ENCODE measurements around the gene HCAR1. TPM values are rescaled to one million over a fixed set of nuclear protein-coding genes. Genes with fewer than 3 reads are reported as not detected.
"Not testable (repeated sequence)": the region's sequence is repeated elsewhere in the genome, so short reads cannot be mapped to it uniquely, and the experiment has no call there.

Gene HCAR1
- total and polyA plus RNA-seq, 5 donors from 2014 or later = not detected

GRCh38 chr12:122715211-122715610, 15.4 kb downstream of the HCAR1 start:
- H3K4me1 Mint-ChIP-seq; H3K36me3 Mint-ChIP-seq; H3K36me3 ChIP-seq (ENCODE audit: control insufficient read depth, insufficient read depth, low read length); H3K27me3 ChIP-seq (ENCODE audit: control insufficient read depth, insufficient read depth, low read length); H3K27ac Mint-ChIP-seq; H3K4me1 ChIP-seq (ENCODE audit: control insufficient read depth, insufficient read depth, low read length, poor library complexity, severe bottlenecking); ATAC-seq (ENCODE audit: low read depth in 2 of 2); H3K9me3 ChIP-seq (ENCODE audit: control insufficient read depth in 2 of 2, low read length in 2 of 2); H3K9me3 Mint-ChIP-seq; DNase-seq; H3K4me3 ChIP-seq (ENCODE audit: low read depth, low read length); H3K4me3 Mint-ChIP-seq; H3K27ac ChIP-seq (ENCODE audit: insufficient read depth, low read length, poor library complexity, severe bottlenecking): not testable (repeated sequence)
- peaks cover 17% of the 10 kb centered on the region for H3K27me3 Mint-ChIP-seq

DNA sequence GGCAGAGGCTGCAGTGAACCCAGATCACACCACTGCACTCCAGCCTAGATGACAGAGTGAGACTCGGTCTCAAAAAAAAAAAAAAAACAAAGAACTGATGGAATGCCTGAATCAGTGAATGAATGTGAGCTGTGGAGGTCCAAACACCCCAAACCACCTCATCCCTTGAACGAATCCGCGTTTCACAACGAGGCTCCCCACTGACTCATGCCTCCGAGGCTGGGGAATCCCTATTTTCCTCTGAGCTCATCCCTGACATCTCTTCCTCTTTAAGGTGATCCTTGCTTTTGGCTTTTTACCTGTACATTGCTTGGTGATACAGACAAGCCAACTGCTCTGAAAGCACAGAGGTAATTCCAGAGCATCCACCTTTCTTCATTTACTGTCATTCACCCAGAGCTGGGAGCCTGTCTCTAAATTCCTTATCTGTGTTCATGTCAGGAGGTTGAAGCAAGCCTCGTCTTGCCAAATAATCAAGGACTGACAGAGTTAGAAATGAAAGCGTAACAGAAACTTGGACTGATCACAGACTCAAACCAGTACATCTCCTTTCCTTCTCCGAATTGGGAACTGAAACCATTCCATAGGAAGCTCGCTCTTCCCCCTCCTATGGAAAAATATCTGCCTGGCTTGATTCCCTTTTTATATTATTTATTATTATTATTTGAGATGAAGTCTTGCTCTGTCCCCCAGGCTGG, 17.0 kb downstream of the HCAR1 start:
- not testable (repeated sequence) for H3K27ac ChIP-seq (ENCODE audit: insufficient read depth, low read length, poor library complexity, severe bottlenecking); ATAC-seq (ENCODE audit: low read depth in 2 of 2); H3K4me1 ChIP-seq (ENCODE audit: control insufficient read depth, insufficient read depth, low read length, poor library complexity, severe bottlenecking); H3K36me3 Mint-ChIP-seq; H3K9me3 ChIP-seq (ENCODE audit: control insufficient read depth in 2 of 2, low read length in 2 of 2); H3K27me3 ChIP-seq (ENCODE audit: control insufficient read depth, insufficient read depth, low read length); H3K4me3 Mint-ChIP-seq; H3K27ac Mint-ChIP-seq; H3K4me3 ChIP-seq (ENCODE audit: low read depth, low read length); DNase-seq; H3K36me3 ChIP-seq (ENCODE audit: control insufficient read depth, insufficient read depth, low read length); H3K9me3 Mint-ChIP-seq; H3K4me1 Mint-ChIP-seq
- H3K27me3 Mint-ChIP-seq = peaks cover 17% of the 10 kb centered on the region

DNA sequence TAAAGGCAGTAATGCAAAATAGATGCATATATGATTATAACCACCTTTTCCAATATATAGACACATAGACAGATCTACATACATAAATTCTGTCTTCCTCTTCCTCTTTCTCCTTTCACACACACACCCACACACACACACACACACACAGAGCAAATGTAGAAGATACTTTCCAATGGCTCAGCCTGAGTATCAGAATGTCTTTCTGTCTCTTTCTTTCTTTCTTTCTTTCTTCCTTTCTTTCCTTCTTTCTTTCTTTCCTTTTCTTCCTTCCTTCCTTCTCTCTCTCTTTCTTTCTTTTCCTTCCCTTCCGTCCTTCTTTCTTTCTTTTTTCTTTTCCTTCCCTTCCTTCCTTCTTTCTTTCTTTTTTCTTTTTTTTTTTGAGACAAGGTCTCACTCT, 19.4 kb downstream of the HCAR1 start:
- H3K27ac ChIP-seq (ENCODE audit: insufficient read depth, low read length, poor library complexity, severe bottlenecking); H3K4me1 Mint-ChIP-seq; H3K36me3 ChIP-seq (ENCODE audit: control insufficient read depth, insufficient read depth, low read length); H3K27ac Mint-ChIP-seq; H3K36me3 Mint-ChIP-seq; H3K9me3 ChIP-seq (ENCODE audit: control insufficient read depth in 2 of 2, low read length in 2 of 2); H3K4me1 ChIP-seq (ENCODE audit: control insufficient read depth, insufficient read depth, low read length, poor library complexity, severe bottlenecking); ATAC-seq (ENCODE audit: low read depth in 2 of 2); DNase-seq; H3K4me3 ChIP-seq (ENCODE audit: low read depth, low read length); H3K27me3 ChIP-seq (ENCODE audit: control insufficient read depth, insufficient read depth, low read length); H3K4me3 Mint-ChIP-seq; H3K9me3 Mint-ChIP-seq: not testable (repeated sequence)
- peaks cover 17% of the 10 kb centered on the region for H3K27me3 Mint-ChIP-seq

DNA sequence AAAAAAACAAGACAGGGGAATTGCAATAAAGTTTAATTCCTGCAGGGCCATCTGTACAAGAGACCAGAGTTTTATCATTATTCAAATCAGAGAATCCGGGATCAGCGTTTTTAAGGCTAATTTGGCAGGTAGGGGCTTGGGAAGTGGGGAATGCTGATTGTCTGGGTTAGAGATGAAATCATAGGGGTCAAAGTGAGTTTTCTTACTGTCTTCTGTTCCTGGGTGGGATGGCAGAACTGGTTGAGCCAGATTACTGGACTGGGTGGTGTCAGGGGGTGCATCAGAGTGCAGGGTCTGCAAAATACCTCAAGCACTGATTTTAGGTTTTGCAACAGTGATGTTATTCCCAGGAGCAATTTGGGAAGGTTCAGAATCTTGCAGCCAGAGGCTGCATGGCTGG, 20.3 kb downstream of the HCAR1 start:
- not testable (repeated sequence) for H3K36me3 Mint-ChIP-seq; H3K4me3 Mint-ChIP-seq; DNase-seq; H3K36me3 ChIP-seq (ENCODE audit: control insufficient read depth, insufficient read depth, low read length); ATAC-seq (ENCODE audit: low read depth in 2 of 2); H3K4me1 ChIP-seq (ENCODE audit: control insufficient read depth, insufficient read depth, low read length, poor library complexity, severe bottlenecking); H3K4me3 ChIP-seq (ENCODE audit: low read depth, low read length); H3K27ac Mint-ChIP-seq; H3K27ac ChIP-seq (ENCODE audit: insufficient read depth, low read length, poor library complexity, severe bottlenecking); H3K9me3 ChIP-seq (ENCODE audit: control insufficient read depth in 2 of 2, low read length in 2 of 2); H3K4me1 Mint-ChIP-seq; H3K27me3 ChIP-seq (ENCODE audit: control insufficient read depth, insufficient read depth, low read length); H3K9me3 Mint-ChIP-seq
- peaks cover 17% of the 10 kb centered on the region for H3K27me3 Mint-ChIP-seq

- peaks cover 16% of the 10 kb centered on the region for H3K27me3 Mint-ChIP-seq
- not testable (repeated sequence) for H3K9me3 Mint-ChIP-seq; H3K27me3 ChIP-seq (ENCODE audit: control insufficient read depth, insufficient read depth, low read length); H3K36me3 ChIP-seq (ENCODE audit: control insufficient read depth, insufficient read depth, low read length); ATAC-seq (ENCODE audit: low read depth in 2 of 2); H3K27ac Mint-ChIP-seq; H3K4me1 Mint-ChIP-seq; H3K36me3 Mint-ChIP-seq; H3K27ac ChIP-seq (ENCODE audit: insufficient read depth, low read length, poor library complexity, severe bottlenecking); DNase-seq; H3K4me3 ChIP-seq (ENCODE audit: low read depth, low read length); H3K4me3 Mint-ChIP-seq; H3K9me3 ChIP-seq (ENCODE audit: control insufficient read depth in 2 of 2, low read length in 2 of 2); H3K4me1 ChIP-seq (ENCODE audit: control insufficient read depth, insufficient read depth, low read length, poor library complexity, severe bottlenecking)
Observed at GRCh38 chr12:122709287-122709686, 21.4 kb downstream of the HCAR1 start.

DNA sequence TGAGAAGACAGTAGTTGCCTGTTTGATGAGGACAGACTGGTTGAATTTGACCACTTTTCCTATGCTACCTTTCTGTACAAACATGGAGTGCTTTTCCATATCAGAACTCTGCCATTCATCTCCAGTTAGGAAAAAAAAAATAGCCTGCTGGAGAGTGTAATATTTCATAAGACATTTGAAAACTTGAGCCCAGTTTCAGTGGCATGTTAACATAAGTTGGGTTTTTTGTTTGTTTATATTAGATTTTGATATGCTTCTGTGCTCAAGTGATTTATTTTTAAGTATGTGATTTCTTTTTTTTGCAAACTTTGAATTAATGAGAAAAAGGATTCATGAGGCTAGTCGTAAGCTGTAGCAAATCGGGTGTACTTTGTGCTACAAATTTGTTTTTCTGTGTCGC, 26.8 kb downstream of the HCAR1 start:
- H3K4me1 ChIP-seq (ENCODE audit: control insufficient read depth, insufficient read depth, low read length, poor library complexity, severe bottlenecking); H3K36me3 ChIP-seq (ENCODE audit: control insufficient read depth, insufficient read depth, low read length); ATAC-seq (ENCODE audit: low read depth in 2 of 2); H3K27ac ChIP-seq (ENCODE audit: insufficient read depth, low read length, poor library complexity, severe bottlenecking); H3K27me3 Mint-ChIP-seq; H3K9me3 Mint-ChIP-seq; H3K4me3 ChIP-seq (ENCODE audit: low read depth, low read length); H3K4me3 Mint-ChIP-seq; H3K36me3 Mint-ChIP-seq; H3K27ac Mint-ChIP-seq; H3K27me3 ChIP-seq (ENCODE audit: control insufficient read depth, insufficient read depth, low read length); H3K4me1 Mint-ChIP-seq; H3K9me3 ChIP-seq (ENCODE audit: control insufficient read depth in 2 of 2, low read length in 2 of 2); DNase-seq: not testable (repeated sequence)

DNA sequence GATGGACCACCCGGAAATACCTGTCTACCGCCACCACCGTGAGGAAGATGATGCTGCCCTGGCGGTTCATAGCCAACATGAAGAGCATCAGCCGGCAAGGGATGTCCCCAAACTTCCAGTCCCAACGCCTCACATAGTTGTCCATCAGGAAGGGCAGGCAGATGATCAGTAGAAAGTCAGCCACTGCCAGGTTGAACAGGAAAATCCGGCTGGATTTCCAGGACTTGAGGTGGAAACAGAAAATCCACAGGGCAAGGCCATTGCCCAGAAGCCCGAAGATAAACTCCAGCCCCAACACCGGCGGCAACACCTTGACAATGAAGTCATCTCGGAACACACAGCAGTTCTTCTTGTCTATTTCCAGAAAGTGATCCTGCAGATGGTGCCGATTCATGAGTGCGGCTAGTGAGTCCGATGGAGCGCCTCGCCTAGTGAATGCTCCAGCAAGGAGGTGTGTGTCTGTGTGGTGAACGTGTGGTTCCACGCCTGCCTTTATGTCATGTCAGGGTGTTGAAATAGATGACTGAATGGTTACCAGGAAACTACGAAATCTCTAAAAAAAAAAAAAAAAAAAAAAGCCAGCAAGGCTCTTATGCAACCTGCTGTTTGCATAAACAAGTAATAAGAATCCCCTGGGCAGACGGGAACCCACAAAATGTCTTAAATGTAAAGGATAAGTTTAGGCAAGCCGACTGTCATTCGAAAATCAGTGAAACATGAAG, 27.6 kb downstream of the HCAR1 start, which contains the start of gene HCAR2:
TSS of gene HCAR2 (minus strand) at position 468 of the 722 bp plus-strand sequence. CDS start at position 394, 74 bp downstream.
- not testable (repeated sequence) for H3K4me1 Mint-ChIP-seq; H3K4me3 ChIP-seq (ENCODE audit: low read depth, low read length); H3K9me3 ChIP-seq (ENCODE audit: control insufficient read depth in 2 of 2, low read length in 2 of 2); H3K27me3 Mint-ChIP-seq; DNase-seq; H3K36me3 Mint-ChIP-seq; H3K9me3 Mint-ChIP-seq; H3K4me3 Mint-ChIP-seq; H3K27ac ChIP-seq (ENCODE audit: insufficient read depth, low read length, poor library complexity, severe bottlenecking); H3K27ac Mint-ChIP-seq; H3K4me1 ChIP-seq (ENCODE audit: control insufficient read depth, insufficient read depth, low read length, poor library complexity, severe bottlenecking); H3K27me3 ChIP-seq (ENCODE audit: control insufficient read depth, insufficient read depth, low read length); ATAC-seq (ENCODE audit: low read depth in 2 of 2); H3K36me3 ChIP-seq (ENCODE audit: control insufficient read depth, insufficient read depth, low read length)

DNA sequence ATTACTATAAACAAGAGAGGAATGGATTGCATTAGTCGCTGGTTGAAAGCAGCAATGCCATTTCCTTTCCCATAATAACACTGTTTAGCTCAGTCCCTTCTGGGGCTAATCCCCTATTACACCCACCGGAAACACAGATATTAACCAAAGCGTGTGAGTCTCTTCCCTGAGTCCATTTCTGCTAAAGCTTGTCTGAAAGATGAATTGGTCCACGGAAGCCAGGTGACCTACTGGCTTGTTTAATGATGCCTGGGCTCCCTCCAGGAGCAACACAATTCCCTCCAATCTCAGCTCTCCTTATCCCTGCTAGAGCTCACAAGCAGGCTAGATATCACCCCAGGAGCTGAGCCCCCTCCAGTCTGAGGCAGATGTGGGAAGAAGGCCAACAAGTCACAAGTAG, 29.2 kb downstream of the HCAR1 start:
- not testable (repeated sequence) for DNase-seq; H3K4me1 ChIP-seq (ENCODE audit: control insufficient read depth, insufficient read depth, low read length, poor library complexity, severe bottlenecking); ATAC-seq (ENCODE audit: low read depth in 2 of 2); H3K27ac Mint-ChIP-seq; H3K9me3 Mint-ChIP-seq; H3K4me3 Mint-ChIP-seq; H3K27me3 ChIP-seq (ENCODE audit: control insufficient read depth, insufficient read depth, low read length); H3K27ac ChIP-seq (ENCODE audit: insufficient read depth, low read length, poor library complexity, severe bottlenecking); H3K4me3 ChIP-seq (ENCODE audit: low read depth, low read length); H3K9me3 ChIP-seq (ENCODE audit: control insufficient read depth in 2 of 2, low read length in 2 of 2); H3K36me3 Mint-ChIP-seq; H3K27me3 Mint-ChIP-seq; H3K4me1 Mint-ChIP-seq; H3K36me3 ChIP-seq (ENCODE audit: control insufficient read depth, insufficient read depth, low read length)
